WTC11 (cell line): Measurements from ENCODE around the gene CCK. TPM values are rescaled to one million over a fixed set of nuclear protein-coding genes. Genes with fewer than 3 reads are reported as not detected.

Source experiments
- ATAC-seq: fragments of 200-7000 bp; cut with Tn5 transposase; 2 replicates; pipeline ENCODE4 v1.10.0; 2021; ENCODE audit warnings: mild to moderate bottlenecking, moderate library complexity
- CTCF ChIA-PET: fragments of 300-600 bp; sonication (Branson Sonifier 250); formaldehyde crosslinking; loops from one replicate; lab custom pipeline; 2021; ENCODE audit warnings: antibody characterized with exemption; lab: Charles Lee
- POLR2A ChIA-PET: fragments of 350-600 bp; sonication (Branson Sonifier 250); formaldehyde crosslinking; loops from one replicate; lab custom pipeline; 2021; ENCODE audit warnings: antibody characterized with exemption; lab: Charles Lee
- DNase-seq: peaks from one replicate; pipeline ENCODE4 v3.0.0; 2021; ENCODE audit warnings: low spot score
- H3K27ac Mint-ChIP-seq: 2 replicates; pipeline ENCODE4 v1.8.0; 2021; ENCODE audit warnings: mixed read lengths
- H3K27me3 Mint-ChIP-seq: 2 replicates; pipeline ENCODE4 v1.8.0; 2021; ENCODE audit warnings: low read depth, mild to moderate bottlenecking, moderate library complexity, mixed read lengths
- H3K36me3 Mint-ChIP-seq: 2 replicates; pipeline ENCODE4 v1.8.0; 2021; ENCODE audit warnings: mixed read lengths
- H3K4me1 Mint-ChIP-seq: 2 replicates; pipeline ENCODE4 v1.8.0; 2022; ENCODE audit warnings: mixed read lengths
- H3K4me3 Mint-ChIP-seq: 2 replicates; pipeline ENCODE4 v1.8.0; 2021; ENCODE audit warnings: mild to moderate bottlenecking, moderate library complexity, mixed read lengths
- H3K9me3 Mint-ChIP-seq: 2 replicates; pipeline ENCODE4 v1.8.0; 2021; ENCODE audit warnings: mixed read lengths
- ATF1 ChIP-seq: sonication (generic); formaldehyde crosslinking; IDR thresholded peaks from 2 replicates; pipeline ENCODE4 v1.8.1; 2023; ENCODE audit warnings: mild to moderate bottlenecking, moderate library complexity, missing genetic modification reagents
- CREM ChIP-seq: sonication (generic); formaldehyde crosslinking; IDR thresholded peaks from 2 replicates; pipeline ENCODE4 v1.8.1; 2022; ENCODE audit warnings: mild to moderate bottlenecking, missing genetic modification reagents, moderate library complexity
- GTF2I ChIP-seq: fragments of 250-450 bp; sonication (Bioruptor Pico); conservative IDR thresholded peaks from 2 replicates; pipeline ENCODE4 v1.4.0; 2021; ENCODE audit warnings: mild to moderate bottlenecking
- KAT7 ChIP-seq: sonication (generic); formaldehyde crosslinking; IDR thresholded peaks from 2 replicates; pipeline ENCODE4 v1.8.1; 2023; ENCODE audit warnings: missing genetic modification reagents, mild to moderate bottlenecking, borderline replicate concordance
- RELA ChIP-seq: sonication (generic); formaldehyde crosslinking; IDR thresholded peaks from 2 replicates; pipeline ENCODE4 v1.8.1; 2022; ENCODE audit warnings: missing genetic modification reagents, mild to moderate bottlenecking, borderline replicate concordance
- SMAD3 ChIP-seq: sonication (generic); formaldehyde crosslinking; IDR thresholded peaks from 2 replicates; pipeline ENCODE4 v1.8.0; 2022; ENCODE audit warnings: missing genetic modification reagents, mild to moderate bottlenecking, borderline replicate concordance
- SOX15 ChIP-seq: fragments of 250-450 bp; sonication (Bioruptor Pico); IDR thresholded peaks from 2 replicates; pipeline ENCODE4 v1.9.0; 2021; ENCODE audit warnings: mild to moderate bottlenecking
- ZNF396 ChIP-seq: fragments of 250-450 bp; sonication (Bioruptor Pico); IDR thresholded peaks from 2 replicates; pipeline ENCODE4 v1.8.0; 2021; ENCODE audit warnings: mild to moderate bottlenecking, moderate library complexity, borderline replicate concordance
- total RNA-seq: library from RNA; stranded (reverse); gene quantifications from 3 replicates; pipeline ENCODE4 v1.2.3, GENCODE V29; 2021
- TF ChIP-seq, protein P1 (sequence below): sonication (generic); formaldehyde crosslinking; IDR thresholded peaks from 2 replicates; pipeline ENCODE4 v1.8.1; 2022; ENCODE audit warnings: low read depth, missing genetic modification reagents, borderline replicate concordance
- TF ChIP-seq, protein P2 (sequence below): sonication (generic); formaldehyde crosslinking; IDR thresholded peaks from 2 replicates; pipeline ENCODE4 v1.8.1; 2023; ENCODE audit warnings: mild to moderate bottlenecking, missing genetic modification reagents
- TF ChIP-seq, protein P3 (sequence below): sonication (generic); formaldehyde crosslinking; IDR thresholded peaks from 2 replicates; pipeline ENCODE4 v1.8.0; 2022; ENCODE audit warnings: mild to moderate bottlenecking, missing genetic modification reagents
- TF ChIP-seq, protein P4 (sequence below): sonication (generic); formaldehyde crosslinking; IDR thresholded peaks from 2 replicates; pipeline ENCODE4 v1.8.0; 2022; ENCODE audit warnings: missing genetic modification reagents
- TF ChIP-seq, protein P5 (sequence below): fragments of 250-450 bp; sonication (Bioruptor Pico); conservative IDR thresholded peaks from 2 replicates; pipeline ENCODE4 v1.9.0; 2021; ENCODE audit warnings: mild to moderate bottlenecking

CCK gene
- total RNA-seq, 1 experiment from 2014 or later: 0.50 TPM

DNA sequence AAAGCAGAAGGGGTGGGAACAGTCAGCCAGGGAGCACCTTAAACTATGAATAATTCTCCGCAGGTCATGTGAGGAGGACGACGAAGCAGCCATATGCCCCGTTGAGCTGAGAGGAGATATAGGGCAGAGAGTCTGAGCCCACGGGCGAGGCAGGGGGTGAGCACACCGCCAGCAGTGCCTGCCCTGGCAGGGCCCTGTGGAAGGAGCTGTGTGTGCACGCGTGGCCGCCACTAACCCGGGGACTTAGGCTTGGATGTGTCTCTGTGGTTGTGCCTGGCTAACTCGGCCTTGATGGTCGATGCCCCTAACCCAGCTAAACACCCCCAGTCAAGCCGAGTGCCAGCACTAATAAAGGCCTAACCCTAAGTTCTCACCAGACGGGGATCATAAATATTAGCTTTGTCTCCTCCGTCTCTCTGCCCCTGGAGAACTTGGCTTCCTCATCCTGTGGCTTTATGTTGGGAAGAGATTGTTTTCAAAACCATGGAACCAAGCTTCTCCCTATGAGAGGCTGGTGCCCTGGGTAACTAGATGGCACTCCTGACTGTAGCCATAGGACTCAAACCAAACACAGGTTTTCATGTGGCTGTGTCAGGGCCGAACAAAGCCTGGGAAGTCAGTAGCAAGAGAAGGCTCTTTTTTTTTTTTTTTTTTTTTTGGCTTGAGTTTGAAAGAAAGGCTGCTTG is 45.4 kb downstream of the CCK start (continued):
- TF ChIP-seq, protein P1, sequence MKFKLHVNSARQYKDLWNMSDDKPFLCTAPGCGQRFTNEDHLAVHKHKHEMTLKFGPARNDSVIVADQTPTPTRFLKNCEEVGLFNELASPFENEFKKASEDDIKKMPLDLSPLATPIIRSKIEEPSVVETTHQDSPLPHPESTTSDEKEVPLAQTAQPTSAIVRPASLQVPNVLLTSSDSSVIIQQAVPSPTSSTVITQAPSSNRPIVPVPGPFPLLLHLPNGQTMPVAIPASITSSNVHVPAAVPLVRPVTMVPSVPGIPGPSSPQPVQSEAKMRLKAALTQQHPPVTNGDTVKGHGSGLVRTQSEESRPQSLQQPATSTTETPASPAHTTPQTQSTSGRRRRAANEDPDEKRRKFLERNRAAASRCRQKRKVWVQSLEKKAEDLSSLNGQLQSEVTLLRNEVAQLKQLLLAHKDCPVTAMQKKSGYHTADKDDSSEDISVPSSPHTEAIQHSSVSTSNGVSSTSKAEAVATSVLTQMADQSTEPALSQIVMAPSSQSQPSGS (CRISPR knock-in tag): no peak
- TF ChIP-seq CREM (CRISPR knock-in tag) (no peak), GTF2I (CRISPR knock-in tag) (no peak), ATF1 (CRISPR knock-in tag) (no peak), ZNF396 (CRISPR knock-in tag) (no peak), KAT7 (CRISPR knock-in tag) (no peak)
- TF ChIP-seq, protein P2, sequence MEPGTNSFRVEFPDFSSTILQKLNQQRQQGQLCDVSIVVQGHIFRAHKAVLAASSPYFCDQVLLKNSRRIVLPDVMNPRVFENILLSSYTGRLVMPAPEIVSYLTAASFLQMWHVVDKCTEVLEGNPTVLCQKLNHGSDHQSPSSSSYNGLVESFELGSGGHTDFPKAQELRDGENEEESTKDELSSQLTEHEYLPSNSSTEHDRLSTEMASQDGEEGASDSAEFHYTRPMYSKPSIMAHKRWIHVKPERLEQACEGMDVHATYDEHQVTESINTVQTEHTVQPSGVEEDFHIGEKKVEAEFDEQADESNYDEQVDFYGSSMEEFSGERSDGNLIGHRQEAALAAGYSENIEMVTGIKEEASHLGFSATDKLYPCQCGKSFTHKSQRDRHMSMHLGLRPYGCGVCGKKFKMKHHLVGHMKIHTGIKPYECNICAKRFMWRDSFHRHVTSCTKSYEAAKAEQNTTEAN: no peak
- TF ChIP-seq, protein P3, sequence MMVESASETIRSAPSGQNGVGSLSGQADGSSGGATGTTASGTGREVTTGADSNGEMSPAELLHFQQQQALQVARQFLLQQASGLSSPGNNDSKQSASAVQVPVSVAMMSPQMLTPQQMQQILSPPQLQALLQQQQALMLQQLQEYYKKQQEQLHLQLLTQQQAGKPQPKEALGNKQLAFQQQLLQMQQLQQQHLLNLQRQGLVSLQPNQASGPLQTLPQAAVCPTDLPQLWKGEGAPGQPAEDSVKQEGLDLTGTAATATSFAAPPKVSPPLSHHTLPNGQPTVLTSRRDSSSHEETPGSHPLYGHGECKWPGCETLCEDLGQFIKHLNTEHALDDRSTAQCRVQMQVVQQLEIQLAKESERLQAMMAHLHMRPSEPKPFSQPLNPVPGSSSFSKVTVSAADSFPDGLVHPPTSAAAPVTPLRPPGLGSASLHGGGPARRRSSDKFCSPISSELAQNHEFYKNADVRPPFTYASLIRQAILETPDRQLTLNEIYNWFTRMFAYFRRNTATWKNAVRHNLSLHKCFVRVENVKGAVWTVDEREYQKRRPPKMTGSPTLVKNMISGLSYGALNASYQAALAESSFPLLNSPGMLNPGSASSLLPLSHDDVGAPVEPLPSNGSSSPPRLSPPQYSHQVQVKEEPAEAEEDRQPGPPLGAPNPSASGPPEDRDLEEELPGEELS (CRISPR knock-in tag): no peak

DNA sequence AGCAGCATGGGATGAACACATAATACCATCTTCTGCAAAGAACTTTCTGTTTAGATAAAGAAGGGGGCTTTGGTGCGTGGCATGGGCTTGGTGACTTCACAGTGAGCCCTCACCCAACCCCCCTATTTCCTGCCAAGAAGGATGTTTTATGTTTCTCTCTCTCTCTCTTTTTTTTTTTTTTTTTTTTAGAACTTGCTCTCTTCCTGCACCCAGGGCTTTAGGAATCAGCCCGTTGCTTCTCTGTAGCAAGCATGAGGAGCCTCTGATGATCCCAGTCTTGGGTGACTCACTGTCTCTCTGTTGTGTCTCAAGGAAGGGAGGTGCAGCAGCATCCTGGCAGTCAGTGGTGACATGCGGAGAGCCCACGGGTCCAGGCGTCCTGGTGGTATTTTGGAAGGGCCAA is 49.1 kb downstream of the CCK start:
- CTCF ChIA-PET: interaction anchor here (1.4 kb wide), 1 partner anchor 26 kb away, joined by 3 read pairs; no protein-coding TSS in a partner anchor
- H3K27me3 Mint-ChIP-seq: no peaks in the 10 kb centered on the region

More for the DNA sequence above, 49.1 kb downstream of the CCK start:
- TF ChIP-seq, protein P4, sequence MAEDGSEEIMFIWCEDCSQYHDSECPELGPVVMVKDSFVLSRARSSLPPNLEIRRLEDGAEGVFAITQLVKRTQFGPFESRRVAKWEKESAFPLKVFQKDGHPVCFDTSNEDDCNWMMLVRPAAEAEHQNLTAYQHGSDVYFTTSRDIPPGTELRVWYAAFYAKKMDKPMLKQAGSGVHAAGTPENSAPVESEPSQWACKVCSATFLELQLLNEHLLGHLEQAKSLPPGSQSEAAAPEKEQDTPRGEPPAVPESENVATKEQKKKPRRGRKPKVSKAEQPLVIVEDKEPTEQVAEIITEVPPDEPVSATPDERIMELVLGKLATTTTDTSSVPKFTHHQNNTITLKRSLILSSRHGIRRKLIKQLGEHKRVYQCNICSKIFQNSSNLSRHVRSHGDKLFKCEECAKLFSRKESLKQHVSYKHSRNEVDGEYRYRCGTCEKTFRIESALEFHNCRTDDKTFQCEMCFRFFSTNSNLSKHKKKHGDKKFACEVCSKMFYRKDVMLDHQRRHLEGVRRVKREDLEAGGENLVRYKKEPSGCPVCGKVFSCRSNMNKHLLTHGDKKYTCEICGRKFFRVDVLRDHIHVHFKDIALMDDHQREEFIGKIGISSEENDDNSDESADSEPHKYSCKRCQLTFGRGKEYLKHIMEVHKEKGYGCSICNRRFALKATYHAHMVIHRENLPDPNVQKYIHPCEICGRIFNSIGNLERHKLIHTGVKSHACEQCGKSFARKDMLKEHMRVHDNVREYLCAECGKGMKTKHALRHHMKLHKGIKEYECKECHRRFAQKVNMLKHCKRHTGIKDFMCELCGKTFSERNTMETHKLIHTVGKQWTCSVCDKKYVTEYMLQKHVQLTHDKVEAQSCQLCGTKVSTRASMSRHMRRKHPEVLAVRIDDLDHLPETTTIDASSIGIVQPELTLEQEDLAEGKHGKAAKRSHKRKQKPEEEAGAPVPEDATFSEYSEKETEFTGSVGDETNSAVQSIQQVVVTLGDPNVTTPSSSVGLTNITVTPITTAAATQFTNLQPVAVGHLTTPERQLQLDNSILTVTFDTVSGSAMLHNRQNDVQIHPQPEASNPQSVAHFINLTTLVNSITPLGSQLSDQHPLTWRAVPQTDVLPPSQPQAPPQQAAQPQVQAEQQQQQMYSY (CRISPR knock-in tag): no peak
- TF ChIP-seq RELA (CRISPR knock-in tag) (no peak), SOX15 (CRISPR knock-in tag) (no peak), SMAD3 (no peak)
- TF ChIP-seq, protein P5, sequence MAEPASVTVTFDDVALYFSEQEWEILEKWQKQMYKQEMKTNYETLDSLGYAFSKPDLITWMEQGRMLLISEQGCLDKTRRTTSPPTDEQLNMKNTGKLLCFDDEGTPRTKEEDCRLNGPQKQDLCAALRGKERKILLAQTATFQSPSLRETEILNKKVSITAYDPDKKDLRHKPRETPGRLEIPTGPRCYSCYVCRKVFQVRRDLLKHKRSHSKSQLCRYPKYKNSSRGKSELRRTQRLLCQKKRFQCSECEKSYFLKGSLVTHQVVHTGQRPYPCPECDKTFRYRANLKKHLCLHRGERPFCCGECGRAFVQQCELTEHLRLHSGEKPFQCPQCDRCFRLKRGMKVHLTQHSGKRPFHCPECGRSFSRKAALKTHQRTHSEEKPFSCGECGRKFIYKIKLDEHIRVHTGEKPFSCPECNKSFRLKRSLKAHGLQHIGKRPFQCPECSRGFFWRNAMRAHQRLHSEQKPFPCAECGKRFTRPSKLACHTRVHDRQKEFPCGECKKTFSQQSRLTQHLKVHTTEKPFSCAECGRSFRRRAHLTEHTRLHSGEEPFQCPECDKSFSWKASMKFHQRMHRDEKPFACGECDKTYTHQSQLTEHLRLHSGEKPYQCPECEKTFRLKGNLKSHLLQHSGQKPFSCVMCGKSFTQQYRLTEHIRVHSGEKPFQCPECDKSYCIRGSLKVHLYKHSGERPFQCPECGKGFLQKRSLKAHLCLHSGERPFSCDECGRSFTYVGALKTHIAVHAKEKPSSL: no peak
- Mint-ChIP-seq H3K36me3 (peaks cover 2% of the 10 kb centered on the region; the same call in 1 of the 2 replicates), H3K27ac (no peak overlapping the region), H3K4me3 (no peak overlapping the region), H3K9me3 (no peaks in the 10 kb centered on the region), H3K4me1 (peaks cover 11% of the 10 kb centered on the region)
- POLR2A ChIA-PET: no interaction called here
- ATAC-seq: no peak
- DNase-seq: no peak
